ENCODE measurements around the gene DIP2B.
"Not testable (repeated sequence)": the region's sequence is repeated elsewhere in the genome, so short reads cannot be mapped to it uniquely, and the experiment has no call there.

The DIP2B gene

DNA sequence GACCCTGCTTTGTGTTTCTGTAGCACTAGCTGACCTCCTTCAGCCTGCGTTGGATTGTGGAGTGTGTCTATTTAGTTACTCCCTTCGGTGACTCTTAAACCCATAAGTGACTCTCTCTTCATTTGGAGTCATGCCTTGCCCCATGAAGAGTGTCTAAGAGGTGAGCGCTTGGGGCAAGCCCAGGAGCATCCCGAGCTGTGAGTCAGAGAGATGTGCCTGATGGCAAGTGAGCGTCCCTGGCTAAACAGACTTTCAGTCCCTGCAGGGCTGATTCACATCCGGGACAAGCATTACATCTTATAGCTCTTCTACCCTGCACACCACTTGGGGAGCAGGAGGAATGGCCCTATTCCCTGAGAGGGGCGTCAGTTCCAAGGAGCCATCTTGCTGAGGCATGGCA is 234.8 kb downstream of the DIP2B start:
- no peak for DNase-seq (ENCODE audit: low read depth)
- no peak overlapping the region for H3K4me3 ChIP-seq (ENCODE audit: low read depth, low read length)

GRCh38 chr12:50740307-50740706 is 235.5 kb downstream of the DIP2B start:
- H3K4me3 ChIP-seq (ENCODE audit: low read depth, low read length), result no peak overlapping the region
- no peak for DNase-seq (ENCODE audit: low read depth)

DNA sequence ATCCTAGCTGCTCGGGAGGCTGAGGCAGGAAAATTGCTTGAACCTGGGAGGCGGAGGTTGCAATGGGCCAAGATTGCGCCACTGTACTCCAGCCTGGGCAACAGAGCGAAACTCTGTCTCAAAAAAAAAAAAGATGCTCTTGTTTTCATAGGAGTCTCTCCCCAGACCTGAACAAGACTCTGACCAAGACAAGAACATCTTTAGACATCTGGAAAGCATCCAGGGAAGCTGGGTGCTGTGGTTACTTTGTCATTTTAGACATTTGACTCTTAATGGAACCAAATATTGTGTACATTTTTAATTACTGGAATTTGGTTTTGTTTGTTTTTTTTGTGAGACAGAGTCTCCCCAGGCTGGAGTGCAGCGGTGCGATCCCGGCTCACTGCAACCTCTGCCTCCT is 238.0 kb downstream of the DIP2B start:
- no peak overlapping the region for H3K4me3 ChIP-seq (ENCODE audit: low read depth, low read length)
- no peak for DNase-seq (ENCODE audit: low read depth)

- no peak for DNase-seq (ENCODE audit: low read depth)
- no peak overlapping the region for H3K4me3 ChIP-seq (ENCODE audit: low read depth, low read length)
These were observed 241.1 kb downstream of the DIP2B start for GRCh38 chr12:50745861-50746260.

- no peak for DNase-seq (ENCODE audit: low read depth)
- no peak overlapping the region for H3K4me3 ChIP-seq (ENCODE audit: low read depth, low read length)
These were observed 241.6 kb downstream of the DIP2B start for GRCh38 chr12:50746431-50746830.

- DNase-seq (ENCODE audit: low read depth), result no peak
- H3K4me3 ChIP-seq (ENCODE audit: low read depth, low read length), result no peak overlapping the region
These were observed 243.0 kb downstream of the DIP2B start for GRCh38 chr12:50747817-50748216.

- no peak for DNase-seq (ENCODE audit: low read depth)
- no peak overlapping the region for H3K4me3 ChIP-seq (ENCODE audit: low read depth, low read length)
These were observed 244.7 kb downstream of the DIP2B start for GRCh38 chr12:50749459-50749882.

DNA sequence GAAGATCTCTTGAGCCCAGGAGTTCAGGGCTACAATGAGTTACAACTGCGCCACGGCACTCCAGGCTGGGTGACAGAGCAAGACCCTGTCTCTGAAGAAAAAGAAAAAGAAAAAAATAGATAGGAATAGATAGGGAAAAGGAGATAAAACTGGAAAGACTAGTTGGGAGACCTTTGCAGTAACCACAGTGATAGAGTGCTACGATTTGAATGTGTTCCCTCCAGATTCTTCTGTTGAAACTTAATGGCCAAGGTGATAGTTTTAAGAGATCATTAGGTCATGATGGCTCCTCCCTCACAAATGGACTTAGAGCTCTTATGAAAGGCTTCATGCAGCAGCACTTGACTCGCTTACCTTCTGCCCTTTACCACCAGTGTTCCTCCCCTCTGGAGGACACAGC is 245.6 kb downstream of the DIP2B start:
- DNase-seq (ENCODE audit: low read depth), result no peak
- H3K4me3 ChIP-seq (ENCODE audit: low read depth, low read length), result no peak overlapping the region

GRCh38 chr12:50751948-50752721 is 247.3 kb downstream of the DIP2B start:
- no peak overlapping the region for H3K4me3 ChIP-seq (ENCODE audit: low read depth, low read length)
- no peak for DNase-seq (ENCODE audit: low read depth)

DNA sequence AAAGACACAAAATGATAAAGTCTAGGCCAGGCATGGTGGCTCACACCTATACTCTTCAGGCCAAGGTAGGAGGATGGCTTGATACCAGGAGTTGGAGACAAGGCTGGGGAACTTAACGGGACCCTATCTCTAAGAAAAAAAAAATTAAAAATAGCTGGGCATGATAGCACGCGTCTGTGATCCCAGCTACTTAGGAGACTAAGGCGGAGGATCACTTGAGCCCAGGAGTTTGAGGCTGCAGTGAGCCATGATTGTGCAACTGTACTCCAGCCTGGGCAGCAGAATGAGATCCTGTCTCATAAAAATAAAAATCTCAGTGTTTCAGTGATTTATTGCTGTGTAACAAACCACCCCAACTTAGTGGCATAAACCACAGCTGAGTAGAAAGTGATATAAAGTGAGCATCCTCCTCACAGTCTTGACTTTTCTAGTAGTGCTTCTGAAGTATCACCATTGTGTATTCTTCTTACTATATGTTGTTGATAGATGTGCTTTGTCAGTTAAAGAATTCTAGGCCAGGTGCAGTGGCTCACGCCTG is 248.5 kb downstream of the DIP2B start:
- DNase-seq (ENCODE audit: low read depth), result no peak
- H3K4me3 ChIP-seq (ENCODE audit: low read depth, low read length), result no peak overlapping the region

- peak within 1 kb of the TSS; percentile 94 for H3K4me3 ChIP-seq (ENCODE audit: low read depth, low read length)
These were observed 259.0 kb downstream of the DIP2B start, which contains the start of gene ATF1 for GRCh38 chr12:50763639-50764285. TSS of gene ATF1 (plus strand) at chr12:50764101. CDS start at chr12:50780146, 16,045 bp downstream.

GRCh38 chr12:50764286-50765094 is 259.7 kb downstream of the DIP2B start:
- DNase-seq (ENCODE audit: low read depth), result no peak
- peak overlapping the region; percentile 94 for H3K4me3 ChIP-seq (ENCODE audit: low read depth, low read length)

More at GRCh38 chr12:50763639-50764285, 259.0 kb downstream of the DIP2B start, which contains the start of gene ATF1:
- DNase-seq (ENCODE audit: low read depth), result peak; percentile 84

DNA sequence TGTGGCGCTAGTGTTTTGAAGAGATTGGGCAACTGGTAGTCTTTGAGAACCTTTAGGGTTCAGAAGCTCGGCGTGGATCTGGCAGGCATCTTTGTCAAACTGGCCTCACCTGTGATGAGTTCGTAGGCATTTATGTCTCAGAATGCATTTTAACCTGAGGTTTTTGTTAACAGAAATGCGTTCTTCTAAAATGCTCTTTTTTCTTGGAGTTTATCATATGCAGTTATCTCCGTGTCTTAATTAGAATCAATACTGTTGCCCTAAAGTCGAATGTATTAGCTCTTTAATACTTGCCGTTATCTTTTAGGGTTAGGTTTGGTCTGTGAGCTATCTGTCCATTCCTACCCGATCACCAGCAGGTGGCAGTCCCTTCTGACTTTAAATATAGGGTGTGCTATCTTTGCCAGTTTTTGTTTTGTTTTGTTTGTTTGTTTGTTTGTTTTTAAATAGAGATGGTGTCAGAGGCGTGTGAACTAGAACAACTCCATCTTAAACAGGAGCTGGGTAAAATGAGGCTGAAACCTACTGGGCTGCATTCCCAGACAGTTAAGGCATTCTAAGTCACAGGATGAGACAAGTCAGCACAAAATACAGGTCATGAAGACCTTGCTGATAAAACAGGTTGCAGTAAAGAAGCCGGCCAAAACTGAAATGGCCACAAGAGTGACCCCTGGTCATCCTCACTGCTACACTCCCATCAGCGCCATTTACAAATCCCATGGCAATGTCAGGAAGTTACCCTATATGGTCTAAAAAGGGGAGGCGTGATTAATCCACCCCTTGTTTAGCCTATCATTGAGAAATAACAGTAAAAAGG is 260.5 kb downstream of the DIP2B start:
- no peak for DNase-seq (ENCODE audit: low read depth)
- H3K4me3 ChIP-seq (ENCODE audit: low read depth, low read length), result peak overlapping the region; percentile 94

DNA sequence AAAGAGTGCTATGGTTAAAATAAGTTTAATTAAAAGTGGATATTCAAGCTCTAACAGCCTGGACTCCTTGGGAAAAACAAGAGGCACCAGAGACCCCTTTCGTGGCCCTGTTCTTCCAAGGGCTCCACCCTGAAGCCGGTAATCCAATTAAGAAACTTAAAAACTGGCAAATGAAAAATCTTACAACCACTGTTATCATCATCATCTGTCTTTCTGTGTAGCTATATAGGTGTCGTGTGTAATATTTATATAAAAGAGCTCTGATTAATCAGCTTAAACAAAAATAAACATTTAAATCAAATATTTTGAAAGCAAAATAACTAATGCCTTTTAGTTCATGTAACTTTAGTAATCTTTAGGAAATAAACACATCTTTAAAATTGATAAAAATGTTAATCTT is 263.6 kb downstream of the DIP2B start:
- DNase-seq (ENCODE audit: low read depth), result no peak
- no peak overlapping the region for H3K4me3 ChIP-seq (ENCODE audit: low read depth, low read length)

GRCh38 chr12:50768813-50769212 is 264.0 kb downstream of the DIP2B start:
- not testable (repeated sequence) for H3K4me3 ChIP-seq (ENCODE audit: low read depth, low read length); DNase-seq (ENCODE audit: low read depth)

DNA sequence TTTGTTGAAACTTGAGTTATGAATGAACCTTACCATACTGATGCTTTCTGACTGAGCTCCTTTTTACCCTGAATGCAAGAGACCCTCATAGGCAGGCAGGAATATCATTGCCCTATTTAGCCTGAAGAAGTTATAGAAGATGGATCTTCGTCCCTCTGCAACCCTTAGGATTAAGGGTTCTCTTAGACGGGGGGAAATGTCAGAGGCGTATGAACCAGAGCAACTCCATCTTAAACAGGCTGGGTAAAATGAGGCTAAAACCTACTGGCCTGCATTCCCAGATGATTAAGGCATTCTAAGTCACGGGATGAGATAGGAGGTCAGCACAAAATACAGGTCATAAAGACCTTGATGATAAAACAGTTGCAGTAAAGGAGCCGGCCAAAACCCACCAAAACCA is 266.6 kb downstream of the DIP2B start:
- H3K4me3 ChIP-seq (ENCODE audit: low read depth, low read length), result no peak overlapping the region
- no peak for DNase-seq (ENCODE audit: low read depth)

GRCh38 chr12:50772470-50772869 is 267.7 kb downstream of the DIP2B start:
- DNase-seq (ENCODE audit: low read depth), result no peak
- no peak overlapping the region for H3K4me3 ChIP-seq (ENCODE audit: low read depth, low read length)

DNA sequence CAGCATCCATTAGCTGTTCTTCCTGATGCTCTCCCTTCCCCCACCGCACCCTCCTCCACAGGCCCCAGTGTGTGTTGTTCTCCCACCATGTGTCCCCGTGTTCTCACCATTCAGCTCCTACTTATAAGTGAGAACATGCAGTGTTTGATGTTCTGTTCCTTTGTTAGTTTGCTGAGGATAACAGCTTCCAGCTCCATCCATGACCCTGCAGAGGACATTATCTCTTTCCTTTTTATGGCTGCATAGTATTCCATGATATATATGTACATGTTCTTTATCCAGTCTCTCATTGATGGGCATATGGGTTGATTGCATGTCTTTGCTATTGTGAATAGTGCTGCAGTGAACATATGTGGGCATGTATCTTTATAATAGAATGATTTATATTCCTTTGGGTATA is 268.1 kb downstream of the DIP2B start:
- DNase-seq (ENCODE audit: low read depth), result no peak

GRCh38 chr12:50775251-50775650 is 270.5 kb downstream of the DIP2B start:
- H3K4me3 ChIP-seq (ENCODE audit: low read depth, low read length), result no peak overlapping the region
- no peak for DNase-seq (ENCODE audit: low read depth)

More for the DNA sequence above, 268.1 kb downstream of the DIP2B start:
- H3K4me3 ChIP-seq (ENCODE audit: low read depth, low read length), result no peak overlapping the region
